Measurements from ENCODE around the gene PRDX1.

- TF ChIP-seq CTCF (conservative IDR thresholded peaks at IDR 0.05; ENCODE audit: low read depth, low read length), result no peak
- no peak for TF ChIP-seq EZH2 (IDR thresholded peaks at IDR 0.05; ENCODE audit: borderline replicate concordance, low read depth, low read length, poor library complexity, severe bottlenecking)
Observed at GRCh38 chr1:45501505-45501859, 20.2 kb downstream of the PRDX1 start.

All from A673 (cell line).